B cell (primary cell): Measurements from ENCODE around the gene ALDH1A2.

ENCODE experiments used
- CTCF ChIP-seq: fragments of 200-600 bp; IDR thresholded peaks from one replicate; pipeline ENCODE4 v1.8.0; 2022; ENCODE audit warnings: antibody characterized with exemption, mild to moderate bottlenecking
- EZH2 ChIP-seq: IDR thresholded peaks from 2 replicates; pipeline ENCODE4 v1.6.1; 2012; ENCODE audit warnings: borderline replicate concordance, low read depth, mild to moderate bottlenecking, moderate library complexity, low read length; ENCODE audit not compliant: insufficient read depth, poor library complexity, severe bottlenecking

DNA sequence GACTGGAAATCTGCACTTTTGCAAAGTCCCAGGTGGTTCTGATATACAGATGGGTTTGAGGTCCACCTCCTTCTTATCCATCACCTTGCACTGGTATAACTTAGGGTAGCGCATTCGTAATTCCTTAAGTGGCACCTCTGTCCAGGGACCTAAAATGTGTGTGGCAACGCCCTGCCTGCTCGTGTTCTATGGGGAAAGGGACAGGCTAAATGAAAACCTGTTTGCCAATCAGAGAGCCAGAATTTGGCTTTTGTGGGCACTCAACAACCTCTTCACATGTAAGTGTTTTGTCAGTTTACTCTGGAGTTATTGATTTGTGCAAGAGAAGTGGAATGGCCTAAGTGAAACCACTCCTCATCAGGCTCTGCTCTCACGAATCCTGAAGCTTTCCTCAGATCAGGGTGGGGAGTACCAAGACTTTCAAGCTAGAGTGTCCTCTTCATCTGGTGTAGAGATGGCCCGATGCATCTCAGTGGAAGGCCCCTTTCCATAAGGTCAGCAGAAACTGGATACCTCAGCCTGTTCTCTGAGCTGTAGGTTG lies 138.3 kb downstream of the ALDH1A2 start:
- TF ChIP-seq CTCF (no peak), EZH2 (no peak)
